HCT116 (cell line): ENCODE results near the gene UBA5. TPM values are rescaled to one million over a fixed set of nuclear protein-coding genes. Genes with fewer than 3 reads are reported as not detected.

ENCODE experiments used
- ATAC-seq: fragments of 200-7000 bp; cut with Tn5 transposase; 2 replicates; pipeline ENCODE4 v1.9.1; 2020; ENCODE audit warnings: mild to moderate bottlenecking, moderate library complexity
- BruUV-seq: library from RNA; stranded (reverse); fragments of 400-500 nt; replicated peaks from 2 replicates; lab custom pipeline; 2021; lab: Mats Ljungman, UMichigan
- CTCF ChIA-PET: fragments of 300-600 bp; sonication (Branson Sonifier 250); formaldehyde crosslinking; loops from one replicate; lab custom pipeline; 2021; ENCODE audit warnings: antibody characterized with exemption; lab: Charles Lee
- POLR2A ChIA-PET: fragments of 300-600, 350-600 bp; sonication (Branson Sonifier 250); formaldehyde crosslinking; loops from one replicate; lab custom pipeline; 2021; ENCODE audit warnings: antibody characterized with exemption; lab: Charles Lee
- RAD21 ChIA-PET, 2 experiments: fragments of 300-600 bp; sonication (Branson Sonifier 250); formaldehyde crosslinking; loops; one replicate each; lab custom pipeline; 2023; ENCODE audit warnings: low total read pairs in 2 of 2; ENCODE audit not compliant: uncharacterized antibody in 2 of 2, unreplicated experiment in 2 of 2, low non-redundant PET in 1 of 2; lab: Charles Lee
- DNase-seq: peaks from one replicate; pipeline ENCODE4 v3.0.0-alpha.2; 2010; ENCODE audit warnings: low read depth, low spot score
- H2AFZ ChIP-seq: fragments of 200-600 bp; shearing (Covaris generic), sonication (generic); 2 replicates; pipeline ENCODE4 v1.6.1; 2017; ENCODE audit warnings: low read depth, mixed run types, mixed read lengths, antibody characterized with exemption, low read length; ENCODE audit not compliant: poor library complexity, severe bottlenecking
- H3K27ac ChIP-seq: 2 replicates; pipeline ENCODE4 v1.5.1; 2012; ENCODE audit warnings: low read depth, low read length
- H3K27me3 ChIP-seq: fragments of 200-600 bp; sonication (generic); 2 replicates; pipeline ENCODE4 v1.6.1; 2016; ENCODE audit warnings: mixed run types, low read length, mixed read lengths; ENCODE audit not compliant: insufficient read depth
- H3K36me3 ChIP-seq, 2 experiments: fragments of 200-500 bp in 1 of 2; fragments of 200-600 bp in 1 of 2; sonication (Bioruptor generic) in 1 of 2; sonication (generic) in 1 of 2; 2 replicates each; pipeline versions ENCODE4 v1.5.1 to v1.6.1; 2014 to 2016; ENCODE audit warnings: low read length in 2 of 2, inconsistent platforms in 1 of 2, mixed read lengths in 1 of 2, mixed run types in 1 of 2; ENCODE audit not compliant: insufficient read depth in 2 of 2, control insufficient read depth in 1 of 2
- H3K4me1 ChIP-seq, 2 experiments: fragments of 200-600 bp in 1 of 2; sonication (generic) in 1 of 2; 2 replicates each; pipeline versions ENCODE4 v1.5.1 to v1.6.1; 2012 to 2017; ENCODE audit warnings: low read length in 2 of 2, inconsistent platforms in 1 of 2, mild to moderate bottlenecking in 1 of 2, mixed read lengths in 1 of 2, mixed run types in 1 of 2, moderate library complexity in 1 of 2; ENCODE audit not compliant: insufficient read depth in 2 of 2, control insufficient read depth in 1 of 2
- H3K4me2 ChIP-seq: fragments of 200-600 bp; sonication (generic); 2 replicates; pipeline ENCODE4 v1.6.1; 2017; ENCODE audit warnings: mixed run types, low read length, mixed read lengths
- H3K4me3 ChIP-seq, 2 experiments: fragments of 200-600 bp in 1 of 2; sonication (generic) in 1 of 2; replicated peaks in 1 of 2; 2 replicates each; pipeline ENCODE4 v1.5.1; 2011 to 2016; ENCODE audit warnings: low read length in 2 of 2, control low read depth in 1 of 2, low read depth in 1 of 2, mild to moderate bottlenecking in 1 of 2, mixed read lengths in 1 of 2, mixed run types in 1 of 2
- H3K79me2 ChIP-seq: fragments of 200-600 bp; sonication (generic); 2 replicates; pipeline ENCODE4 v1.6.1; 2017; ENCODE audit warnings: mild to moderate bottlenecking, mixed run types, low read length, moderate library complexity, mixed read lengths; ENCODE audit not compliant: insufficient read depth
- H3K9ac ChIP-seq: fragments of 200-600 bp; sonication (generic); 2 replicates; pipeline ENCODE4 v1.6.1; 2016; ENCODE audit warnings: low read length, mixed read lengths
- H3K9me2 ChIP-seq: fragments of 200-600 bp; sonication (generic), shearing (Covaris generic); 2 replicates; pipeline ENCODE4 v1.6.1; 2017; ENCODE audit warnings: mixed run types, mild to moderate bottlenecking, moderate library complexity; ENCODE audit not compliant: insufficient read depth
- H3K9me3 ChIP-seq, 2 experiments: fragments of 200-500 bp in 1 of 2; fragments of 200-600 bp in 1 of 2; sonication (Bioruptor generic) in 1 of 2; sonication (generic) in 1 of 2; 2 replicates each; pipeline ENCODE4 v1.6.1; 2014 to 2017; ENCODE audit warnings: low read length in 2 of 2, mixed read lengths in 2 of 2, inconsistent platforms in 1 of 2, low read depth in 1 of 2, mild to moderate bottlenecking in 1 of 2, mixed run types in 1 of 2, moderate library complexity in 1 of 2; ENCODE audit not compliant: control insufficient read depth in 1 of 2, insufficient read depth in 1 of 2
- H4K20me1 ChIP-seq: fragments of 200-600 bp; sonication (generic), shearing (Covaris generic); 2 replicates; pipeline ENCODE4 v1.6.1; 2017; ENCODE audit warnings: mixed run types, mild to moderate bottlenecking, moderate library complexity; ENCODE audit not compliant: insufficient read depth
- ATF3 ChIP-seq: IDR thresholded peaks from 2 replicates; pipeline ENCODE4 v1.6.1; 2012
- CBX3 ChIP-seq: IDR thresholded peaks from 2 replicates; pipeline ENCODE4 v1.6.1; 2012; ENCODE audit warnings: low read depth
- CEBPB ChIP-seq: IDR thresholded peaks from 2 replicates; pipeline ENCODE4 v1.6.1; 2012; ENCODE audit warnings: low read depth
- EGR1 ChIP-seq: IDR thresholded peaks from 2 replicates; pipeline ENCODE4 v1.6.1; 2012; ENCODE audit warnings: low read depth
- ELF1 ChIP-seq: IDR thresholded peaks from 2 replicates; pipeline ENCODE4 v1.6.1; 2012; ENCODE audit warnings: low read depth, borderline replicate concordance
- EZH2 ChIP-seq: fragments of 200-600 bp; sonication (generic); IDR thresholded peaks from 2 replicates; pipeline ENCODE4 v1.6.1; 2017; ENCODE audit warnings: antibody characterized with exemption, mixed run types
- EZH2phosphoT487 ChIP-seq: fragments of 200-600 bp; IDR thresholded peaks from 2 replicates; pipeline ENCODE4 v1.6.1; 2018; ENCODE audit warnings: antibody characterized with exemption, borderline replicate concordance
- FOSL1 ChIP-seq: IDR thresholded peaks from 2 replicates; pipeline ENCODE4 v1.6.1; 2012; ENCODE audit warnings: low read depth
- JUND ChIP-seq: IDR thresholded peaks from 2 replicates; pipeline ENCODE4 v1.6.1; 2012
- MAX ChIP-seq: IDR thresholded peaks from 2 replicates; pipeline ENCODE4 v1.6.1; 2012
- POLR2A ChIP-seq: IDR thresholded peaks from 2 replicates; pipeline ENCODE4 v1.7.0; 2011; ENCODE audit warnings: borderline replicate concordance; ENCODE audit not compliant: insufficient read depth, insufficient read length; ENCODE audit errors: extremely low read depth
- POLR2AphosphoS5 ChIP-seq: IDR thresholded peaks from 2 replicates; pipeline ENCODE4 v1.6.1; 2011; ENCODE audit warnings: mild to moderate bottlenecking, low read depth, low read length, moderate library complexity
- RAD21 ChIP-seq: IDR thresholded peaks from 2 replicates; pipeline ENCODE4 v1.6.1; 2012; ENCODE audit warnings: low read depth, mild to moderate bottlenecking
- SIN3A ChIP-seq: IDR thresholded peaks from 2 replicates; pipeline ENCODE4 v1.6.1; 2012; ENCODE audit warnings: low read depth
- SP1 ChIP-seq: IDR thresholded peaks from 2 replicates; pipeline ENCODE4 v1.6.1; 2012; ENCODE audit warnings: low read depth
- SRF ChIP-seq: IDR thresholded peaks from 2 replicates; pipeline ENCODE4 v1.6.1; 2012; ENCODE audit warnings: low read depth
- TCF7L2 ChIP-seq: IDR thresholded peaks from 2 replicates; pipeline ENCODE4 v1.7.0; 2011; ENCODE audit warnings: borderline replicate concordance, inconsistent platforms; ENCODE audit not compliant: insufficient read depth, insufficient read length; ENCODE audit errors: extremely low read depth
- YY1 ChIP-seq: IDR thresholded peaks from 2 replicates; pipeline ENCODE4 v1.6.1; 2011; ENCODE audit warnings: low read length, low read depth, moderate library complexity, mild to moderate bottlenecking; ENCODE audit not compliant: insufficient replicate concordance; ENCODE audit errors: extremely low read depth
- ZFX ChIP-seq: fragments of 450-650 bp; IDR thresholded peaks from 2 replicates; pipeline ENCODE4 v1.6.1; 2017
- ZNF274 ChIP-seq: fragments of 200-500 bp; sonication (Bioruptor generic); IDR thresholded peaks from 2 replicates; pipeline ENCODE4 v1.6.1; 2014; ENCODE audit warnings: mild to moderate bottlenecking, low read depth, low read length, inconsistent platforms
- intact Hi-C: fragments of 100-400 bp; cut with micrococcal nuclease; formaldehyde crosslinking; loops from 2 replicates; pipeline ENCODE4 v1.10.0; 2022
- total RNA-seq: library from RNA; stranded (reverse); gene quantifications from one replicate; pipeline ENCODE4 v1.2.1, GENCODE V29; 2021; ENCODE audit not compliant: unreplicated experiment

Gene UBA5
- total RNA-seq, 1 experiment from 2014 or later: 43.7 TPM

GRCh38 chr3:132679911-132680310 lies 19.8 kb downstream of the UBA5 start:
- Histone ChIP-seq H3K9ac (no peak overlapping the region), H3K36me3 (peaks cover 16 to 24% of the 10 kb centered on the region in 2 experiments; a peak in 3 of 4 replicates), H3K4me2 (no peak overlapping the region), H3K9me2 (no peaks in the 10 kb centered on the region), H3K27ac (no peak overlapping the region), H3K79me2 (no peaks in the 10 kb centered on the region), H3K27me3 (no peaks in the 10 kb centered on the region), H4K20me1 (no peaks in the 10 kb centered on the region), H3K9me3 (no peaks in the 10 kb centered on the region), H3K4me1 (no peaks in the 10 kb centered on the region), H2AFZ (no peak overlapping the region), H3K4me3 (no peak overlapping the region)
- ATAC-seq (no peak), DNase-seq (no peak)
- ChIA-PET CTCF (no interaction called here), POLR2A (no interaction called here), RAD21 (no interaction called here)
- no TSS peak for BruUV-seq
- intact Hi-C loops: no loop called here
- TF ChIP-seq EZH2phosphoT487: no peak
- no peak for TF ChIP-seq SIN3A
- no peak for TF ChIP-seq SP1
- TF ChIP-seq FOSL1: no peak
- no peak for TF ChIP-seq TCF7L2
- TF ChIP-seq EGR1: no peak
- TF ChIP-seq ATF3: no peak
- no peak for TF ChIP-seq JUND
- TF ChIP-seq EZH2: no peak
- TF ChIP-seq CEBPB: no peak

- no peaks in the 10 kb centered on the region for H3K79me2 ChIP-seq
- H3K4me2 ChIP-seq: no peak overlapping the region
- RAD21 ChIA-PET: no interaction called here
- DNase-seq (no peak), ATAC-seq (no peak)
- H3K36me3 ChIP-seq: peaks cover 12 to 14% of the 10 kb centered on the region in 2 experiments; a peak in 3 of 4 replicates
- no peak overlapping the region for H3K27ac ChIP-seq
- H2AFZ ChIP-seq: no peak overlapping the region
- POLR2A ChIA-PET: no interaction called here
- H3K4me3 ChIP-seq: no peak overlapping the region
- no peaks in the 10 kb centered on the region for H4K20me1 ChIP-seq
- H3K9ac ChIP-seq: no peak overlapping the region
- no peak for TF ChIP-seq RAD21
- TF ChIP-seq JUND: no peak
- TF ChIP-seq SIN3A: no peak
- TF ChIP-seq ELF1: no peak
- no peak for TF ChIP-seq SP1
- no peak for TF ChIP-seq POLR2A
- no peak for TF ChIP-seq MAX
- no peak for TF ChIP-seq YY1
- no peak for TF ChIP-seq FOSL1
- TF ChIP-seq EZH2phosphoT487: no peak
- TF ChIP-seq ZFX: no peak
- no peak for TF ChIP-seq EGR1
- no peak for TF ChIP-seq ZNF274
- TF ChIP-seq SRF: no peak
- no peak for TF ChIP-seq CEBPB
- TF ChIP-seq POLR2AphosphoS5: no peak
- TF ChIP-seq CBX3: no peak
- TF ChIP-seq, all 23 proteins: peak for 0
- CTCF ChIA-PET: no interaction called here
- Histone ChIP-seq H3K9me2 (no peaks in the 10 kb centered on the region), H3K27me3 (no peaks in the 10 kb centered on the region), H3K9me3 (no peaks in the 10 kb centered on the region), H3K4me1 (no peaks in the 10 kb centered on the region)
- intact Hi-C loops: no loop called here
- BruUV-seq: TSS peak; percentile 36
These were observed 21.3 kb downstream of the UBA5 start for GRCh38 chr3:132681421-132681820.
